GM23338 (cell line): ENCODE results near the gene CLIP2.

ENCODE experiments used
- CREB1 ChIP-seq: fragments of 250-450 bp; sonication (Bioruptor Pico); IDR thresholded peaks from 2 replicates; pipeline ENCODE4 v1.5.0; 2020; ENCODE audit warnings: low read depth, mild to moderate bottlenecking, moderate library complexity
- CTCF ChIP-seq, 2 experiments: fragments of 200-600 bp in 1 of 2; sonication (generic) in 1 of 2; conservative IDR thresholded peaks; 2 replicates each; pipeline versions ENCODE4 v1.5.1 to v1.6.1; 2016 to 2017; ENCODE audit warnings: antibody characterized with exemption in 2 of 2, low read depth in 2 of 2, mild to moderate bottlenecking in 2 of 2, moderate library complexity in 1 of 2
- EZH2 ChIP-seq: fragments of 200-600 bp; sonication (generic); IDR thresholded peaks from one replicate; pipeline ENCODE4 v1.8.0; 2017; ENCODE audit warnings: antibody characterized with exemption, mild to moderate bottlenecking, low read depth; ENCODE audit not compliant: unreplicated experiment
- EZH2phosphoT487 ChIP-seq: fragments of 200-600 bp; sonication (generic); IDR thresholded peaks from one replicate; pipeline ENCODE4 v1.8.1; 2018; ENCODE audit warnings: antibody characterized with exemption; ENCODE audit not compliant: unreplicated experiment
- JUNB ChIP-seq: IDR thresholded peaks from one replicate; pipeline ENCODE4 v1.6.1; 2016; ENCODE audit warnings: antibody characterized with exemption; ENCODE audit not compliant: unreplicated experiment
- POLR2AphosphoS5 ChIP-seq: IDR thresholded peaks from 2 replicates; pipeline ENCODE4 v1.6.1; 2016; ENCODE audit warnings: antibody characterized with exemption, low read depth
- ZNF114 ChIP-seq: fragments of 250-450 bp; sonication (Bioruptor Pico); IDR thresholded peaks from 2 replicates; pipeline ENCODE4 v1.5.0; 2020; ENCODE audit warnings: mild to moderate bottlenecking, moderate library complexity
- TF ChIP-seq, protein P1 (sequence below): IDR thresholded peaks from one replicate; pipeline ENCODE4 v1.6.1; 2018; ENCODE audit warnings: antibody characterized with exemption; ENCODE audit not compliant: unreplicated experiment
- TF ChIP-seq, protein P2 (sequence below): IDR thresholded peaks from 2 replicates; pipeline ENCODE4 v1.6.1; 2016; ENCODE audit warnings: antibody characterized with exemption

DNA sequence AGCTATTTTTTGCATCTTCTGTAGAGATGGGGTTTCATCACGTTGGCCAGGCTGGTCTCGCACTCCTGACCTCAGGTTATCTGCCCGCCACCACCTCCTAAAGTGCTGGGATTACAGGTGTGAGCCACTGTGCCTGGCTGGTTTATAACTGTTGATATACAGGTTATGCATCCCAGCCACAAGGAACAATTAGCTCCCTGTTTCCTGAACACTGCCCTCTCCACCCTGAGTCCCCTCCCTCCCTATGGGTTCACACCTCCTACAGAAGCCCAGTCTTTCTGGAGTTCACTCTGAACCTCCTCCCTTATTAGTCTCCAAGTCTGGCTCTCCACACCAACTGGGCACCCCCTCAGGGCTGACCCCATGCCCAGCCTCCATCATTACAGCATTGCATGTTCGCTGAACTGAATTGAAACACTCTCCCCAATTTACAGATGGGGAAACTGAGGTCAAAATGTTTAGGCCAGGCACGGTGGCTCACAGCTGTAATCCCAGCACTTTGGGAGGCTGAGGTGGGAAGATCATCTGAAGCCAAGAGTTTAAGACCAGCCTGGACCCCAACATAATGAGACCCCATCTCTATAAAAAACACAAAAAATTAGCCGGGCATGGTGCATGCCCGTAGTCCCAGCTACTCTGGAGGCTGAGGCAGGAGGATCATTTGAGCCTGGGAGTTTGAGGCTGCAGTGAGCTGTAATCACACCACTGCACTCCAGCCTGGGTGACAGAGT lies 1.7 kb upstream of the CLIP2 start:
- no peak for TF ChIP-seq CTCF (conservative IDR thresholded peaks at IDR 0.05; ENCODE audit: low read depth in 2 of 2)
- no peak for TF ChIP-seq CREB1
- TF ChIP-seq EZH2 = no peak
- no peak for TF ChIP-seq EZH2phosphoT487
- TF ChIP-seq POLR2AphosphoS5 = no peak
- TF ChIP-seq ZNF114 (CRISPR knock-in tag) = no peak
- TF ChIP-seq, protein P1, sequence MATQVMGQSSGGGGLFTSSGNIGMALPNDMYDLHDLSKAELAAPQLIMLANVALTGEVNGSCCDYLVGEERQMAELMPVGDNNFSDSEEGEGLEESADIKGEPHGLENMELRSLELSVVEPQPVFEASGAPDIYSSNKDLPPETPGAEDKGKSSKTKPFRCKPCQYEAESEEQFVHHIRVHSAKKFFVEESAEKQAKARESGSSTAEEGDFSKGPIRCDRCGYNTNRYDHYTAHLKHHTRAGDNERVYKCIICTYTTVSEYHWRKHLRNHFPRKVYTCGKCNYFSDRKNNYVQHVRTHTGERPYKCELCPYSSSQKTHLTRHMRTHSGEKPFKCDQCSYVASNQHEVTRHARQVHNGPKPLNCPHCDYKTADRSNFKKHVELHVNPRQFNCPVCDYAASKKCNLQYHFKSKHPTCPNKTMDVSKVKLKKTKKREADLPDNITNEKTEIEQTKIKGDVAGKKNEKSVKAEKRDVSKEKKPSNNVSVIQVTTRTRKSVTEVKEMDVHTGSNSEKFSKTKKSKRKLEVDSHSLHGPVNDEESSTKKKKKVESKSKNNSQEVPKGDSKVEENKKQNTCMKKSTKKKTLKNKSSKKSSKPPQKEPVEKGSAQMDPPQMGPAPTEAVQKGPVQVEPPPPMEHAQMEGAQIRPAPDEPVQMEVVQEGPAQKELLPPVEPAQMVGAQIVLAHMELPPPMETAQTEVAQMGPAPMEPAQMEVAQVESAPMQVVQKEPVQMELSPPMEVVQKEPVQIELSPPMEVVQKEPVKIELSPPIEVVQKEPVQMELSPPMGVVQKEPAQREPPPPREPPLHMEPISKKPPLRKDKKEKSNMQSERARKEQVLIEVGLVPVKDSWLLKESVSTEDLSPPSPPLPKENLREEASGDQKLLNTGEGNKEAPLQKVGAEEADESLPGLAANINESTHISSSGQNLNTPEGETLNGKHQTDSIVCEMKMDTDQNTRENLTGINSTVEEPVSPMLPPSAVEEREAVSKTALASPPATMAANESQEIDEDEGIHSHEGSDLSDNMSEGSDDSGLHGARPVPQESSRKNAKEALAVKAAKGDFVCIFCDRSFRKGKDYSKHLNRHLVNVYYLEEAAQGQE = no peak
- TF ChIP-seq JUNB = no peak
- TF ChIP-seq, protein P2, sequence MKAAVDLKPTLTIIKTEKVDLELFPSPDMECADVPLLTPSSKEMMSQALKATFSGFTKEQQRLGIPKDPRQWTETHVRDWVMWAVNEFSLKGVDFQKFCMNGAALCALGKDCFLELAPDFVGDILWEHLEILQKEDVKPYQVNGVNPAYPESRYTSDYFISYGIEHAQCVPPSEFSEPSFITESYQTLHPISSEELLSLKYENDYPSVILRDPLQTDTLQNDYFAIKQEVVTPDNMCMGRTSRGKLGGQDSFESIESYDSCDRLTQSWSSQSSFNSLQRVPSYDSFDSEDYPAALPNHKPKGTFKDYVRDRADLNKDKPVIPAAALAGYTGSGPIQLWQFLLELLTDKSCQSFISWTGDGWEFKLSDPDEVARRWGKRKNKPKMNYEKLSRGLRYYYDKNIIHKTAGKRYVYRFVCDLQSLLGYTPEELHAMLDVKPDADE = no peak
